CD4-positive, alpha-beta T cell treated with Interleukin-6 for 4 hours (primary cell): ENCODE results near the gene LIG4.

Source experiments
- DNase-seq: peaks from one replicate; pipeline ENCODE4 v3.0.0-alpha.2; 2020; ENCODE audit warnings: mixed read lengths

LIG4 gene

DNA sequence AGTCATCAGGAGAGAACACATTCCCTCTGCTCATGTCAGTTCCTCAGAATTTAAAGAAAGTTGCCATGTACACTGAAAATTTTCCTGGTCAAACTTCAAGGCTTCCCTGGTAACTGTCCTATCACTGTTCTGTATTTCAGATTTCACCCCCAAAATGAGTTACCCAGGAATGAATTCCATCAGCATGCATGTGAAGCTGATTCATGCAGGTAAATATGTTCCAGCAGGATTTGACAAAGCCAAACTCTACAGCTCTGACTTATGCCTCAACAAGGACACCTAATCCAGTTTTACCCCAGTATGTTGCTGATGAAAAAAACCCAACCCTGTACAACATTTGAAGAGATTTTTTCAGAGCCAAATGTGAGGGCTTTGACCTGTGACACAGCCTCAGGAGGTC lies 21.5 kb downstream of the LIG4 start:
- no peak for DNase-seq

GRCh38 chr13:108190897-108191296 lies 24.4 kb downstream of the LIG4 start:
- no peak for DNase-seq

DNA sequence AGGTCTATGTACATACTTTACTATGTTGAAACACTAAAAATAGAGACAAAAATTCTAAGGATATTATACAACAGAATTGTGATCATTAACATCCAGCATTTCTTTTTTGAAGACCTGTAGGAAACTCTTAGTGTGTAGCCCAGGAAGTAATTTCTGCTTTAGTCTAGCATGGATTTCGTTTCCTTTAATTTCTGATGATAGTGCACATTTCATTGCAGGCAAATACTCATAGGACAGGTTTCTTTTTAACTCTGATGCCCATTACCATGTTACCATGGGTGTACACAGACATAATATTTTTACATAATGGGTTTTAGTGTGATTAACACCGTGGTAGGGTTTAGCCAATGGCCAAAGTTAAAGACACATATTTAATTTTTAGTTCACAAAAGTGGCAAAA lies 27.1 kb downstream of the LIG4 start:
- DNase-seq: no peak

DNA sequence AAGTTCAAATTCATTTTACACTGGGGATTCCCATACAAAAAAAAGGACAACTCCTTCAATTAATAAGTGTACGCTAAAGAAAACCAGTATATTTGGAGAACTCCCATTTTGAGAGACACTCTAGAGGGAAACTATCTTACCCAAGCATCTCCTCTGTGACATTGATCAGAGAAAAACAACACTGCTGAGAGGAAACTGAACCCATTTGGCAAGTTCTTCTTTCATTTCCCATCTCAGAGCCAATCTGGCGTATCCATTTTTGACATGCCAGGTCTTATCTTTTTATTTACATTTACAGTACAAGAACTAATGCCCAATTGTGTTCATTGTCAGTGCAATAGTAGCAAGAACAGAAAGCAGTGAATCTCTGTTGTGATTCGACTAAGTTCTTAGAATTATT lies 30.1 kb downstream of the LIG4 start:
- DNase-seq: no peak

GRCh38 chr13:108182652-108183051 lies 32.7 kb downstream of the LIG4 start:
- no peak for DNase-seq

DNA sequence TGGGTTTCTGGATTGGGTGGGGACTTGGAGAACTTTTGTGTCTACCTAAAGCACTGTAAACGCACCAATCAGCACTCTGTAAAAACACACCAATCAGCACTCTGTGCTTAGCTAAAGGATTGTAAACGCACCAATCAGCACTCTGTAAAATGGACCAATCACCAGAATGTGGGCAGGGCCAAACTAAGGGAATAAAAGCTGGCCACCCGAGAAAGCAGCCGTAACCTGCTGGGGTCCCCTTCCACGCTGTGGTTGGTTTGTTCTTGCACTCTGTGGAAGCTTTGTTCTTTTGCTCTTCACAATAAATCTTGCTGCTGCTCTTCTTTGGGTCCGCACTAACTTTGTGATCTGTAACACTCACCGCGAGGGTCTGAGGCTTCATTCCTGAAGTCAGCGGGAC lies 37.3 kb downstream of the LIG4 start:
- DNase-seq: no peak

- DNase-seq: peak; percentile 63
These were observed 38.6 kb downstream of the LIG4 start for GRCh38 chr13:108176685-108177274.

- DNase-seq: no peak
These were observed 46.4 kb downstream of the LIG4 start for GRCh38 chr13:108168929-108169328.

GRCh38 chr13:108166078-108166477 lies 49.3 kb downstream of the LIG4 start:
- DNase-seq: no peak

- no peak for DNase-seq
These were observed 56.6 kb downstream of the LIG4 start for GRCh38 chr13:108158746-108159145.
